ENCODE results near the gene RPAP2.
A peak's percentile ranks its signal among the peaks of the same experiment; 100 is the strongest.
"Not testable (repeated sequence)": the region's sequence is repeated elsewhere in the genome, so short reads cannot be mapped to it uniquely, and the experiment has no call there.

The RPAP2 gene

DNA sequence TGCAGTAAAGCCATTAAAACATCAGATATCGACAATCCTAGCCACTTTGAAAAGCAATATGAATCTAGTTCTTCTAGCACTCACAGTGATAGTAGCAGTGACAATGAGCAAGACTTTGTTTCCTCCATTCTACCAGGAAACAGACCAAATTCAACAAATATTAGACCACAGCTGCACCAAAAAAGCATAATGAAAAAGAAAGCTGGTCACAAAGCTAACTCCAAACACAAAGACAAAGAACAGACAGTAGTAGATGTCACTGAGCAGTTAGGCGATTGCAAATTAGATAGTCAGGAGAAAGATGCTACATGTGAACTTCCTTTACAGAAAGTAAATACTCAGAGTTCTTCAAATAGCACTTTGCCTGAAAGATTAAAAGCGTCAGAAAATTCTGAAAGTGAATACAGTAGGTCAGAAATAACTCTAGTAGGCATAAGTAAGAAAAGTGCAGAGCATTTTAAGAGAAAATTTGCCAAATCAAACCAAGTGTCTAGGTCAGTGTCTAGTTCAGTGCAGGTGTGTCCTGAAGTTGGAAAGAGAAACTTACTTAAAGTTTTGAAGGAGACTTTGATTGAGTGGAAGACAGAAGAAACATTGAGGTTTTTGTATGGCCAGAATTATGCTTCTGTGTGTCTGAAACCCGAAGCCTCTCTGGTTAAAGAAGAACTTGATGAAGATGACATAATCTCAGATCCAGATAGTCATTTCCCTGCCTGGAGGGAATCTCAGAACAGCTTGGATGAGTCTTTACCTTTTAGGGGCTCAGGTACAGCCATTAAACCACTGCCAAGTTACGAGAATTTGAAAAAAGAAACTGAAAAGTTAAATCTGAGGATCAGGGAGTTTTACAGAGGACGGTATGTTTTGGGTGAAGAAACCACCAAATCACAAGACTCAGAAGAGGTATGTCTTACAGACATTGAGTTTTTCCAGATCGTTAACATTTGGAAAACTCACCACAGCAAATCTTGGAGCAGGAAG is 24.9 kb downstream of the RPAP2 start:
- DNase-seq: no peak

DNA sequence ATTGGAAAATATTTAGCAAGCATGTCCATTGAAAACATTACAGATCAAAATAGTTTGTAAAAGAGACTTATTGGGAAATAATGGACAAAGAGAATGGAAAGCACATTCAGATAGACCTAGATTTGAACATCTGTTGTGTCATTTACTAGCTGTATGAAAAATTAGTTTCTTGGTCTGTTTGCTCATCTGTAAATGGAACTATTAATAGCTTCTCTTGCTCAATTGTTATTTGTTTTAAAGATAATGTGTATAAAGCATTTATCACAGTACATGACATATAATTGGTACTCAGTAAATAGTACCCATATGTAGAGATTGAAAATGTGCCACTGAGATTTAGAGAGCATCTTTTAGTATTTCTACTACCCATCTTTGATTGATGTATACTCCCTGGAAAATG is 25.9 kb downstream of the RPAP2 start:
- DNase-seq: no peak

DNA sequence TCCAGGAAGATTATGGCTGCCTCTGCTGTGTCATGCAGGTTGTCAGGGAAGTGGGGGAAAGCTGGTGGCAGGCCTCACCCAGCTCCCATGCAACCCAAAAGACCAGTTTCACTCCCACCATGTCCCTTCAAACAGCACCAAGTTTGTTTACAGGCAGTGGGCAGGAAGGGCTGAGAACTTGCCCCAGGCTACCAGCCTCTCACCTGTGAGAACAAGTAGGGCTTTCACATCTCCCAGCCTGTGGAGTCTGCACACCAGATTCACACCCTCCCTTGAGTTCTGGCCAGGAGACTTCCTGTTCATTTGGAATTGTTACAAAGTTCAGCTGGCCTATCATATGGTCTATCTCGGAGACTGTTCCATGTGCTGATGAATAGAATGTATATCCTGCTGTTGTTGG is 27.8 kb downstream of the RPAP2 start:
- no peak for DNase-seq

DNA sequence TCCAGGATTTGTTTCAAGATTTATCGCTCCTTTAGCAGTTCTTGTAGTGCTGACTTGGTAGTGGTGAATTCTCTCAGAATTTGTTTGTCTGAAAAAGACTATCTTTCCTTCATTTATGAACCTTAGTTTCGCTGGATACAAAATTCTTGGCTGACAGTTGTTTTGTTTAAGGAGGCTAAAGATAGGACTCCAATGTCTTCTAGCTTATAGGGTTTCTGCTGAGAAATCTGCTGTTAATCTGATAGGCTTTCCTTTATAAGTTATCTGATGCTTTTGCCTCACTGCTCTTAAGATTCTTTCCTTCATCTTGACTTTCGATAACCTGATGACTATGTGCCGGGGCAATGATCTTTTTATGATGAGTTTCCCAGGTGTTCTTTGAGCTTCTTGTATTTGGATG is 28.9 kb downstream of the RPAP2 start:
- DNase-seq: no peak

DNA sequence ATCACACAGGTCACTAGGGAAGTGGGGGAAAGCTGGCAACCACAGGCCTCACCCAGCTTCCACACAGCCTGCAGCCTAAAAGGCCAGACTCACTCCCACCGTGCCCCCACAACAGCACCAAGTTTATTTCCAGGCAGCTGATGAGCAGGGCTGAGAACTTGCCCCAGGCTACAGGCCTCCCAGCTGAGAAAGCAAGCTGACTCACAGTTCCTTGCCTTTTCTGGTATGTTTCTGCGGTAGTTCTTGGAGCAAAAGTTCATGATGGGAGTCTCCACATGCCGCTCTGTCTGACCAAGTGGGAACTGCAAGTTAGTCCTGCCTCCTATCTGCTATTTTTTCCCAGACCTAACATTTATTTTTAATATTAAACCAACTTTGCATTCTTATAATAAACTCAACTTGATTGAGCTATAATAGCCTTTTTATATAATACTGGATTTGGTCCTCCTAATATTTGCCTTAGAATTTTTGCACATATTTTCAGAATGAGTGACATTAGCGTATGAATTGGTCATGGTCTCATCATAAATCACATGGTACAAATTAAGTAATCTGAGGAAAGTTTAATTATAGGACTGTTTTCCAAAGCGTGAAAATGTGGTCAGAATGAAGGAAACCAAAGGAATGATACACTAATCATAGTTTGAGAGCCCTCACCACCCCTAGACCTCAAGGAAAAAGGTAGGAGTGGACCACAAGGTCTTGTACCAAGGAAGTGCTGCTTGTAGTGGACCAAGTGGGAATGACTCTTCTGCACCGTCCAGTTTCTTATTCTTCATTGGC is 30.7 kb downstream of the RPAP2 start:
- DNase-seq: no peak

DNA sequence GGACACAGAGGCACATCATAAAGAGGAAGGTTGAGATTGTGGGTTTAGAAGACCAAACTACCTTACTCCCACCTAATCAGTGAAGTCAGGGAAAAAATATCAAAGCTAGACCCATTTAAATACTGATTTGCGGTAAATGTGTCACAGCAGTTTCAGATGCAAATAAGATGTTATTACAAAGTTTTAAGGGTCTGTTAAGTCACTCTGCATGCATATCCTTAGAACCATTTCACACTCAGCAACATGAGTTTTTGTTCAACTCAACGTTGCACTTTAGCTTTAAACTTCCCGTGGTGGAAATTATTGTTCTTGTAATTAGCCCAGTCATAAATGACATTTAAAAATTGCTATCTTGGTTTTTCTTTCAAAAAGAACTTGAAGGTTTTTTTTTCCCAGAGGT is 34.8 kb downstream of the RPAP2 start:
- no peak for DNase-seq

DNA sequence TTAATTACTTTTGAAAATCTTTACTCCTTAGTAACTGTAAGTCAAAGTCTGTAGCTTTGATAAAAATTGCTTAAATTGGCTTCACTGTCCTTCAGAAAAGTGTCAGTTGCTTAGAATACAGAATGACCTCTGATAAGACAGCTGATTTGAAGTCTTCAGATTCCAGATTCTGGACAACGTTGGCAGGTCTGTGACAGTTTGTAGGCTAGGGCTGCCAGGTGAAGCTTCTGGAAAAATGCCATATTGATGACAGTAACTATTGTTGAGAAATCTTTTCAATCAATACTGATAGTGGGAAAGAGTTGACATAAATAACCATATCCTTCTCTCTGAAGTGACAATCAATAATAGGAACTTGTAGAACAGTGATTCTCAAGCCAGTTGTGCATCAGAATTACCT is 41.3 kb downstream of the RPAP2 start:
- no peak for DNase-seq

DNA sequence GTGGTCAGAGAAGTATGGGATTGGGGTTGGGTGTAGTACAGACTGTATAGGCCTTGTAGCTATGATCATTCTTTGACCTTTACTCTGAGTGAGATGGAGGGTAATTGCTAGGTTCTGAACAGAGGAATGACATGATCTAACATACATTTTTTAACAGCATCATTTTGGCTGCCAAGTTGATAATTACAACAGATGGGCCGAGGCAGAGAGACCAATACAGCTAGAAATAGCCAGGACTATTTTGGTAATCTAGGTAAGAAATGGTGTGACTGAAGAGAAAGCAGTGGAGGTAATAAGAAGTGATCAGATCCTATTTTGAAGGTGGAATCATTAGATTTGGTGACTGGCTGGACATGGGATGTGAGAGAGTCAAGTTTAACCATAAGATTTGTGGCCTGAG is 43.5 kb downstream of the RPAP2 start:
- DNase-seq: no peak

DNA sequence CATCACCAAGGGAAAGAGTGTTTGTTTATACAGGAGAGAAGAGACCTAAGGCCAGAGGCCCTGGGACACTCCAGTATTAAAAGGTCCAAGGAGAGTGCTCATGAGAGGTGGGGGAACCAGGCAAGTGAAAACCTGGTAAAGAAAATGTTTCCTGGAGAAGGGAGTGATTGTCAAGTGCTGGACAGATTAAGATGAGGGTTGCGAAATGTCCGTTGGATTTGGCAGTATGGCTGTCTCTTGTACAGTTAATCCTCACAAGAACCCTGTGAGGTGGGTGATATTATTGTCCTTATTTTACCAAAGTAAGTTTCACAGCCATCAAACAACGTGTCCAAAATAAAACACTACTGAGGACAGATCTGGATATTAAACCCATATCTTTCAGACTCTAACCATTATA is 44.2 kb downstream of the RPAP2 start:
- DNase-seq: no peak

DNA sequence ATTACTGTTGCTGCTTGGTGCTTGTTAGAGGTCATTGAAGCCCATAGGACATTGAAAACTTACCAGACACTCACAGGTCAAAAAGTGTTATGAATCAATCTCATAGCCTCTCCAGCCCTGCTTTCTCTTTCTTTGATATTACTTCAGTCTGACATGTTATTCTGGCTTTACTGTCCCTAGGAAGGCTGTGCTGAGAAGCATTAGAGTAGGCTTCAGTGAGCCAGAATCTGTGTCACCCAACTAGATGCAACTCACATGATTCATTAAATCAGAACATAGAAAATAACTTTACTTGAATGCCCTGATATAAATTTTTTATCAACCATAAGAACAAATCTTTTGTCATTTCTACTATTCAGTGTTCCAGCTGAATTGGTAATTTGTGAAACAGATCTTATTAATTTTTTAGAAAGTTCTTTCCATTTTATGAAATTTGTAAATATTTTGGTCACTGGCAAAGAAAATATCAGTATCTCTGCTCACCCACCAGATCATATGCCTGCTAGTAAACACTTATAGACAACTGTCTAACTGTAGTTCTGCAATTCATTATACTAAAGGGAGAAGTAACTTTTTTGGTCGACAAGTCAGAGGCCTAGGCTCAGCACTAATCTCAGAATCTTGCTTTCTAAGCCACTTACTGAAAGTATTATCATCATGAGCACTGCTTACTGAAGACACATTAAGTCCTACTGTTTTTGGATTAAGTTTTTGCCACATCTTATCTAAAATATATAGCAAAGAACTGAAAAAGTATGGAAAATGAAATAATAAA is 48.2 kb downstream of the RPAP2 start:
- peak in 1 of 2 donors; percentile 58 for DNase-seq

DNA sequence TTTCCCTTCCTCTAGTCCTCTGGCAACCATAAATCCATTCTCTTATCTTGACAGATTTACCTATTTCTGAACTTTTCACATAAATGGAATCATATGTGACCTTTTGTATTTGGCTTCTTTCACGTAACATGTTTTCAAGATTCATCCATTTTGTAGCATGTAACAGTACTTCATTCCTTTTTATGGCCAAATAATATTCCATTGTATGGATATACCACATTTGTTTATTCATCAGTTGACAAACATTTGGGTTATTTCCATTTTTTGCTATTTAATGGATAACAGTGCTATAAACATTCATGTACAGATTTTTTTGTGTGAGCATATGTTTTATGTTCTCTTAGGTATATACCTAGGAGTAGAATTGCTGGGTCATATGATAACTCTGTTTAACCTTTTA is 54.0 kb downstream of the RPAP2 start:
- no peak for DNase-seq

DNA sequence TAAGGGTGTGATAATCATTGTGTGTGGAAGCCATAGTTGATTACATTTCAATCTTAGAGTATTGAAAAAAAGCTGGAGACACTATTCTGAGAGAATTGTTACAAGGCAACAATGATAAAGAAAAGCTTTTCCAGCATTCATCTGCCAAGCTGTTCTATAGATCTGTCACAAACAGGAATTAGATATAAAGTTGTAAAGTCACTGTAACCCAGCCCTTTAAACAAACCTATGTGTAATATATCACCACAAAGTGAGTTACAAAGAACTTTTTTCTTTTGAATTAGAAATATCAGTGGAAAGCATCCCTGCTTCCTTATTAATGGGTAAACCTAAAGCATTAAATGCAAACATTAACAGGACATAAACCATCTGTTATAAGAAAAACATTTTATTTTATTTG is 55.4 kb downstream of the RPAP2 start:
- no peak for DNase-seq

DNA sequence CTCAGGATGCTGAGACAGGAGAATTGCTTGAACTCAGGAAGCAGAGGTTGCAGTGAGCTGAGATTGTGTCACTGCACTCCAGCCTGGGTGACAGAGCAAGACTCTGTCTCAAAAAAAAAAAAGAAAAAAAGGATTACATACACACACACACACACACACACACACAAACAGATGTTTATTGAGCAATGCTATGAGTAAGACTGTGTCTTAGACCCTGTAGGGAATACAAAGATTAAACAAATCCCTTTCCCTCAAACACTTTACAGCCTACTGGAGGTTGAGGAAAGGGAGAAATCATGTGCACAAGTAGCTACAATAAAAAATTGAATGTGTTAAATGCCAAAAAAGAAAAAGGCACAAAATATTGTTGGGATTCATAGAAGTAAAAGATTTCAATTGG is 58.1 kb downstream of the RPAP2 start:
- DNase-seq: no peak

DNA sequence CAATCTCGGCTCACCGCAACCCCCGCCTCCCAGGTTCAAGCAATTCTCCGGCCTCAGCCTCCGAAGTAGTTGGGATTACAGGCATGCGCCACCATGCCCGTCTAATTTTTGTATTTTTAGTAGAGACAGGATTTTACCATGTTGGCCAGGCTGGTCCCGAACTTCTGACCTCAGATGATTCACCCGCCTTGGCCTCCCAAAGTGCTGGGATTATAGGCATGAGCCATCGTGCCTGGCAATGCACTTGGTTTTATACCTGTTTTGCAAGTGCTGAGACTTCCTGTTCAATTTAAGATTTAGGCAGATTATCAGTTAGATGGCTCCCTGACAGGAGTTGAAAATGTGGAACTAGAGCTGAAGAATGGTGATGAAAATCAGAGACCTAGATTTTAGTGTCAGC is 60.5 kb downstream of the RPAP2 start:
- not testable (repeated sequence) for DNase-seq

DNA sequence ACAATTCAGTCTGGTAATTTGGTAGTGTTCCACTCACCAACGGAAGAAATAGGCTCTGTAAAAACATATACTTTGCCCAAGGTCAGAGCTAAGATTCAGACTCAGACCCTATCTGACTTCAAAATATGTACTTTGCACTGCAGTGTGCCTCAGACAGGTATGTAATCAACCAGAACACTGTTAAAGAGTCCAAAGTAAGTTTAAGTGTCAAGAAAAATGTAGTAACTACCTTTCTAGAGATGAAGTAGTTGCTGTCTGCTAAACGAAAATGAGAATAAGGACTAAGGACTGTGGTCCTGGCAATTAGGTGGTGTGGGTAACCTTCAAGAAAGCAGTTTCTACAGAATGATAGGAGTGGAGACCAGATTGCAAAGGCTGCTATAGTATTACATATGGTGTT is 61.1 kb downstream of the RPAP2 start:
- DNase-seq: no peak

DNA sequence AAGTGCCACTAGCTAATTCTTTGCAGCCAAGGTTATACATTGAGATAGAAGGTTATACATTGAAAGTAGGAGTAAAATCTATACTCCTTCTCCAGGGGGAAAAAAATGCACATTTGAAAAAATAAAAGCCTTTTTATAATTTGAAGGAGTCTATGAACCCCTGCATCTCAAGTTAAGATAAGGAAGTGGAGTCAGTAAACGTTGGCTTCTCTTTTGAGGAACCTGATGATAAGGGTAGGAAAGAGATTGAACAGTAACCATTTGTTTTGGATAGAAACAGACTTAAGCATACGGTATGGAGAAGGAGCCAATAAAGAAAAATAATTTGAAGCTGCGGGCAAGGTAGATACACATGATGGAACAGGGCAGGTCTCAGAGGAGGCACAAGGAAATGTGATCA is 64.1 kb downstream of the RPAP2 start:
- DNase-seq: peak in 1 of 2 donors; percentile 9

DNA sequence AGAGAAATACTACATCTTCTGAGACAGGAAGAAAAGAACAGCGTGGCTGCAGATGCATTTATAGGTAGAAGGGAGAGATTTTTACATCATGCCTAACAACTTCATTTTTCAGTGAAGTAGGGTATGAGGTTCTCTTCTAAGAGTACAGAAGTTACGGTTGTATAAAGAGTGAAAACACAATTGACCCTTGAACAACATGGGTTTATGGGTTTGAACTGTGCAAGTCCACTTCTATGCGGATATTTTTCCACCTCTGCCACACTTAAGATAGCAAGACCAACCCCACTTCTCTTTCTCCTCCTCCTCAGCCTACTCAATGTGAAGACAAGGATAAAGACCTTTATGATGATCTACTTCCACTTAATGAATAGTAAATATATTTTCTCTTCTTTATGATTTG is 64.5 kb downstream of the RPAP2 start:
- no peak for DNase-seq

DNA sequence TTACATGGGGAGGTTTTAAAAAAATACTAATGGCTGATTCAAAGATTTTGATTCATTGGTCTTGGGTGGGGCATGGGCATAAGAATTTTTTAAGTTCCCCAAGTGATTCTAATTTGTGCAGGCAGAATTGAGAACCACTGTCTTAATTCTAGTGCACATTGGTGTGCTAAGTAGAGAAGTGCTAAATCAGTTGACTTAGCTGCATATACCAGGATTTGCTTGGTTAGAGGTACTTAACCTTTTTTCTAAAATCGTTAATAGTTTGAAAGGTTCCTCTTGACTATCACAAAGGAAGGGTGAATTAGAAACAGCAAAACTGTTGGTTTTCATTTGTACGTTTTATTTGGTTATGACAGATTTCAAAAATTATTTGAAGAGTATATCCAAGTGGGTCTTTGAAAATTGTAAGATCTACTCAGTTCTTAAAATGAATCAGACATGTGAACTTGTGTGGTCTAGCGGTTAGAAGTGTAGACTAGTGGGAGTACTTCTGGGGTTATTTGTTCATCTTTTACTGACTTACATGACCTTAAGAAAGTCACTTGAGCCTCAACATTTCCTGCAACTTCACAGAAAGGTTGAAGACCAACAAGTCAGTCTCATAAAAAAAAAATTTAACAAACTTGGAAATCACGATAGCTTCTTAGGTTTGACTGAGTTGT is 66.7 kb downstream of the RPAP2 start:
- DNase-seq: no peak

DNA sequence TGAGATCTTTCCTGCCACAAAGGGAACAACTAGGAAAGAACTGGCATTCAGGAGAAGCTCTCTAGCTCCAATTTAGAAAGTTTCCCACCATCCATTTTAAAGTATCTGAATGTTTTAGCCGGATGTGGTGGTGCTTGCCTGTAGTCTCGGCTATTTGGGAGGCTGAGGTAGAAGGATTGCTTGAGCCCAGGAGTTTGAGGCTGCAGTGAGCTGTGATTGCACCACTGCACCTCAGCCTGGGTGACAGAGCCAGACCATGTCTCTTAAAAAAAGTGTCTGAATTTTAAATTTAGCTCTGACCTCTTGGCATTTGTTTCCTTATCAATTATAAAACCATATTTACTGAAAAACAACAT is 67.2 kb downstream of the RPAP2 start:
- no peak for DNase-seq

DNA sequence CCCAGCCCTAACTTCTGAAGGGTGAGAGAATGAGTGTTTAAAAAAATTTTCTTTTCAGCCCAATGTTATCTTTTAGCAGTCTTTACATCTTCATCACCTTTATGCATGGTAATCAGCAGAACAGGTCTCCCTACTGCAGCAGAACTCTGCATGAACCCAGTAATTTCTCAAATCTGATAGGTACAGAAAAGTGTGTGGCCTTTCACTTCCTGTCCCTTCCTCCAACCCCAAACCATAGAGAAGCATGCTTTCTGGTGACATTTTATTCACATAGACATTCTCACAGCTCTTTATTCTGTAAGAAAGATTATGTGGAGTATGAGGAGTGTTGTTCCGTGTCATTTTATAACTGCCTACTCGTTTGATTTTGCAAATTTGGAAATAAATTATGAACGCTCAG is 68.6 kb downstream of the RPAP2 start:
- DNase-seq: no peak

DNA sequence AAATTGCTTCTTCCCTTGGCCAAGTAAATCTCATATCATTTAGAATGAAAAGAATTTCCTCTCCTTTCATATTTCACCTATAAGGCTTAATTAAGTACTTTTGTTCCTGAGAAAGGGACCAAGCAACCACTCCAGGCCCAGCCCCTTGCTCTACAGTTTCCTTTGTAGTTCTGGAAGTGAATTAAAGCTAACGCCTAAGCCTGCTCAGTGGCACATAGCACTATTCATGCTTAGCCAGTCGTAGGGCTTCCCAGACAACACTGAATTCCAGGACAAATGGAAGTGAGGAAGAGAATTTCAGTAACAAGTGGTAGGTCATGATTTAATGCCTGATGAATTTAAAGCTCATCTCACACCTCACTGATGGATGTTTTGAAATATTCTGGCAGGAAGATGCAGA is 73.3 kb downstream of the RPAP2 start:
- no peak for DNase-seq

DNA sequence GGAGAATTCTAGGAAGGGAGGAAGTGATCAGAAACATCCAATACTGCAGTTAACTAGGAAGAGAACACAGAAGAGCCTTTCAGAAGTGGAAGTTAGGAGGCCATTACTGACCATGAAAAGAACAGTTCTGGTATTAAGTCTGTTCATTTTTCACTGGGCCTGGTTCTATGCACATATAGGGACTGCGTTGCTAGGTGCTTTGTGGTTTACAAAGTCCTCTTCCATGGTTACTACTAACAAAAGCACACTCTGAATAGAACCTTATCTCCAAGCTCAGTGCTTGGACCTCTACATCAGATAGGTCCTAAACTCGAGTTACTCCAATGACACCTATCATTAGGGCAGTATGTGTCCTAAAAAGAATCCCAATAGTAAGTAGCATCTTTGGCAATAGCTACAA is 75.4 kb downstream of the RPAP2 start:
- no peak for DNase-seq

DNA sequence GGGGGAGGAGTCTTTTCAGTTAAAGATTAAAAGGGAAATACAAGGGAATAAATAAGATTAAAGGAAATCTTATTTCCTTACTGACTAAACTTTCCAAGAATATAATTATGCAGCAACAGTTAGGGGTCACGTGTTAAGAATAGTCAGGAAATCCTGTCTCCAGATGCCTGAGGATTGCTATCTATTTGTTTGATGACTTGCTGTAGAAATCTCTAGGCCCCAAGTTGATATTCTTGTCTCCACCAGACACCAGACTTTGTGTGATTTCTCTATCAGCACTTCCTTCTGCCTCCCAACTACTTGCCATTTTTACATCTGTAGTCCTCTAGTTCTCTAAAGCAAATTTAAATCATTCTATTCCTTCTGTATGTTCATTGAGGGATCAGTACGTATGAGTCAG is 77.5 kb downstream of the RPAP2 start:
- peak in 1 of 2 donors; percentile 89 for DNase-seq

All from bone marrow (tissue), 2 donors.